Fibroblast of skin of right quadriceps (primary cell): ENCODE data around the gene PIWIL1.

ENCODE experiments used
- DNase-seq: peaks from one replicate; pipeline ENCODE4 v3.0.0-alpha.2; 2013

Gene PIWIL1

DNA sequence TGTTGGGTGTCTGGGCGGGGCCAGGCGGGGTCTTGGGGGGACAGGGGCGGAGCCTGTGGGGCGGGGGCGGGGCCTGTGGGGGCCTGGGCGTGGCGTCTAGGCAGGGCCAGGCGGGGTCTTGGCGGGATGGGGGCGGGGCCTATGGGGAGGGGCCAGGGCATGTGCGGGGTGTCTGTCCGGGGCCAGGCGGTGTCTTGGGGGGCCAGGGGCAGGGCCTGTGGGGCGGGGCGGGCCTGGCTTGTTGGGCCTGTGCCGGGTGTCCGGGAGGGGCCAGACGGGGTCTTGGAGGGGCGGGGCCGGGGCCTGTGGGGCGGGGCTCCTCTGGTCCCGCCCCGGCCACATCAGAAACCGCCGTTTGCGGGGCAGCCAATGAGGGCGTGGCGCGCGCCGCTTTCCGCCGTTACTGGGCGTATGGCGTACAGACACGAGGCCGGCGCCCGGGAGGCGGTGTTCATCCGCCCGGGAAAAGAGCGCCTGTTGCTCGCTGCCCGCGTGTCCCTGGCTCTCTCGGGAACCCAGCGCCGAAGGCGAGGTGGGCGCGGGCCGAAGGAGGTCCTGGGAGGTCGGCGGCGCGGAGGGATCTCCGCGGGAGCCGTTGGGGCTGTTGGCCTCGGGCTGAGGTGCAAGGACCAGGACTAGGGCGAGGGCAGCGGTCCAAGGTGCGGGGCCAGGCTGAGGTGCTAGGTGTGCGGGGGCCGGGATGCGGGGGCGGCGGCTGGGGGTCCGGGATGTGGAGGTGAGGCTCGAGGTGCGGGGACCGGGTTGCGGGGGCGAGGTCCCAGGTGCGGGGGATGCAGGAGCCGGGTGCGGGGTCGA is at the start of gene PIWIL1:
PIWIL1 (plus strand) TSS at position 400 of the 816 bp plus-strand sequence. CDS start 4,705 bp downstream, outside the sequence.
- DNase-seq, result no peak

DNA sequence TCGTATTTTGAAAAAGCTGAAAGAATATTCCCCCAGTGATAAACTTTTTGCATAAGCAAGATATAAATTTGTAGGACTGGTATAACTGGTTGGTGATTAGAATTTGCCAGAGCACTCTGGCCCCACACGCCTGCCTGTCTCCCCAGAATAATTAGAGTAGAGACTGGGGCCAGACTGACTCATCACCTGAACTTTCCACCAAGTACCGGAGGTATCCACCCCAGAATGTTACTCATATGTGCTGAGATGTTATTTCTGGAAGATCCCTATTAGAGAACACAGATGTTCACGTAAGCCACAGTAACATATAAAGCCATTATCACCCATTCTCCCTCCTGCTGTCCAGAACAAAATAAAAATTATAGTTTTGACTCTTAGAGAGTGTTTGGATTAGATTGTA is 49.5 kb upstream of the PIWIL1 start:
- DNase-seq, result peak; percentile 7

DNA sequence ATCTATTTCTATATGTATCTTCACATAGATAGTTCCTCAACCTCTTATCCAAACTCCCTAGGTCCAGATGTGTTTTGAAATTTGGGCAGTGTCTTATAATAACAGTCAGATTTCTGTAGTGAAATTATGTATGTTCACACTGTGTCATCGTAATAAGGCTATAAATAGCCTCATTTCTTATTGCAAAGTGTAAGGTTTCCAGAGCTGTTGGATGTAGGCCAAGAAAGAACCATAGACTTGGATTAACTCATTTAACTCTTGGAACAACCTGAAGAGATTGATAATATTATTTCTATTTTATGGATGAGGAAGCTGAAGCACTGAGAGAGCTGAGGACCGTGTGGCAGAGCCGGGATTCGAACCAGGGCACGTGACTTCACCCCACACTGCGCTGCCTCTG is 49.0 kb upstream of the PIWIL1 start:
- peak; percentile 4 for DNase-seq

DNA sequence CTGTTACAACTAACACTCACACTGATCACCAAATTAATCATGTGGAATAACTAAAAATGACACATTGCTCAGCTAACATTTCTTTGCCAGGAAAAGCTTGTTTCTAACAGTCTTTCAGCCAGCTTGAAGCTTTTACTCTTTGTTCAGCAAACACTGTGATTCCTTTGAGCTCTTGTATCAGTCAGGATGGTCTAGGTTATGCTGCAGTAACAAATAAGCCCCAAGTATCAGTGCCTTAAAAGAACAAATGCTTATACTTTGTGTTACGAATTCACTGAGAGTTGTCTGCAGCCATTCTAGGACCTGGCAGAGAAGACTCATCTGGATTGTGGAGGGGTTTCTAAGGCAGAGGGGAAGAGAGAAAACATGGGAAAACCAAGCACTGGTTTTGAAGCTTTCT is 47.6 kb upstream of the PIWIL1 start:
- DNase-seq, result no peak

DNA sequence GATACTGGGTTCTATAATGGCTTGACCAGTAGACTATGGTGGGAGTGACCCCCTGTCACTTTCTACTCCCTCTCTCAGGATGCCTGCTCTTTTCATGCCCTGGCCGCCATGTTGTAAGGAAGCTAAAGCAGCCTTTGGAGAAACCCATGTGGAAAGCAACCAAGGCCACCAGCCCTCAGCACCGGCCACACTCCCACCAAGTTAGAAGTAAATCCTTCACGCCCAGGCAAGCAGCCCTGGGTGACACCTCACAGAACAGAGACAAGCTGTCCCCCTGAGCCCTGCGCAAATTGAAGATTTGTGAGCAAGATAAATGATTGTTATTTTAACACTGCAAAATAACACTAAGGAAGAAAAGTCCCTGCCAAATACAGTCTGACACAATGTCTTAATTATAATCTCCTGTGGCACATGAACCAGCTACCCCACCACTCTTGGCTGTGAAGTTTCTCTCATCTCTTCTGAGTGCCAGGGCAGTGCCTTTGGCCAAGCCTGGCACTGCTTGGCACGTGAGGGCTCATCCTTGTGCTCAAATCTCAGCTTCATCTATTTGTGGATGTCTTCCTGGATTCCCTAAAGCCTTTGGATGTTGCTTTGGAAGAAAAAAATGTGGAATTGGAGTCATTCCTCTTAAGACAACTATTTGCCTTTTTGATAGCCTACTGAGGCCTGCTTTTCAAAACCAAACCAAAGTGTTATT is 39.2 kb upstream of the PIWIL1 start:
- DNase-seq, result no peak

DNA sequence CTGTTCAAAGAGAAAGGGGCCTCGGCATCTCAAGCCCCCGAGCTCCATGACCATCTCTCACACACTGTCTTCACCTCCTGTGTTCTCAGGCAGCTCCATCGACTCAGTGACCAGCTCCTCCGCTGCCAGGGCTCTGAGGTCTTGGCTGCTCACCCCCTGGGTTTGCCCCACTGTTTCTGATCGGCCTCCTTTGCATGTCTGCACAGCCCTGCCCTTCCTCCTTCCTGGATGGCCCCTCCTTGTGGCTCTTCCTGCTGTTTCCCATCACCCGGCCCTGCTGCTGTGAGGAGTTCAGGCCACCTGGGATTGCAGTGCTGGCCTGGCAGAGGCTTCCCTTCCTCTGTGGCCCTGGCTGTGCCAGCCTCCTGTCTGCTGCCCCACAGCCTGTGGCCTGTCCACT is 38.1 kb upstream of the PIWIL1 start:
- DNase-seq, result no peak

DNA sequence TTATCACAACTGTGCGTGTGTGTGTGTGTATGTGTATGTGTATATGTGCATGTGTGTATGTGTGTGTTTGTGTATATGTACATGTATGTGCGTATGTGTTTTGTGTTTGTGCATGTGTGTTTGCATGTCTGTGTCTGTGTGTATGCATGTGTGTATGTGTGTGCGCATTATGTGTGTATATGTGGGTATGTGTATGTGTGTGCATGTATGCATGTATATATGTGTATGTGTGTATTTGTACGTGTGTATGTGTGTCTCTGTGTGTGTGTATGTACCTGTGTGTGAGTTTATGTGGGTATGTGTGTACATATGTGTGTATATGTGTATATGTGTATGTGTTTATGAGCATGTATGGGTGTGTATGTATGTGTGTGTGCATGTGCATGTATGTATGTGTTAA is 37.6 kb upstream of the PIWIL1 start:
- DNase-seq, result no peak

DNA sequence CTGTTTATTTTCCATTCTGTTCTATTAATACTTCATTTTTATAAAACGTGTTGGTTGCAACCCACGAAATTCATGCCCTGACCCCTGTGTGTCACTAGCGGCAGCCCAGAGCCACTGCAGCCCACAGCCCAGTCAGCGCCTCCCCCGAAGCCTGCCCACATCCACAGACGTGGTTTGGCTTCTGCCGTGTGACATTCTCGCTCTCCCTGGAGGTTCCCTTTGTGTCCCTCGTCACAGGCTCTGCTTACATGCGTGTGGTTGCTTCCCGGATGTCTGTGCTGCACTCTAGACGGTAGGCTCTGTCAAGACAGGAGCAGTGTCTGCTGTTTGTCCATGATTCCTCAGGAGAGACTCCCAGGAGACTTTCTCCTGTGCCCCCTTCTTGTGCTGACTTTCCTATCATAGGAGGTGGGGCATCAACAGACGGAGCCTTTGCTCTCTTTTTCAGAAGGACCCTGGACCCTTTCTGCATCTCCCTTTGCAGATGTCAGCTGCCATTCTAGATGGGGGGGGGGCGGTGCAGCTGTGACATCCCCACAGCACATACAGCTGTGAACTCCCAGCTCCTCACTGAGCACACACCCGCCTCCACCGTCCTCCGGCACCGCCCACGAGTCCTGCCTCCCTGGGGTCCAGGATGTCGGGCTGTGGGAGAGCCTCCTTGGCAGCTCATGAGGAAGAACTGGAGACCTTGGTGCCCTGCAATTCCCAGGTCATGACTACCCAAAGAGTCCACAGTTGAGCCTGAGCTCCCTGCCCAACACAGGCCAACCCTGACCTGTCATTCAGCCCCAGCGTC is 36.8 kb upstream of the PIWIL1 start:
- no peak for DNase-seq

DNA sequence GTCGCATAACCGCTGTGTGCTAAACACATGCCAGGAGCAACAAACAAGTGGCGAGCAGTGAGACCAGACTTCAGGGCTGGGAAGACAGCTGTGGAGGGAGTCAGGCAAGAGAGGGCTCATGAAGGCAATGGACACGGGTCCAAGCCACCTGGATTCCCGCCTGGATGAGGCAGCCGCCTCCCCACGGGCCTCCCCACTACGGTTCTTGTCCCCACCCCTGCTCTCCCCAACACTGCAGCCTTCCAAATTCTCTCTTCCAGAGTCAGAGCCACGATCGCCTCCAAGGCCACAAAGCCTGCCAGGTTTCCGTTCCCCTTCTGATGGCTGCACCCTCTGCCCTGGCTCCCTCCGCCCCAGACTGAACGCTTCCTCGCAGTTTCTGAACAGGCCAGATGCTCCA is 36.1 kb upstream of the PIWIL1 start:
- DNase-seq, result no peak

DNA sequence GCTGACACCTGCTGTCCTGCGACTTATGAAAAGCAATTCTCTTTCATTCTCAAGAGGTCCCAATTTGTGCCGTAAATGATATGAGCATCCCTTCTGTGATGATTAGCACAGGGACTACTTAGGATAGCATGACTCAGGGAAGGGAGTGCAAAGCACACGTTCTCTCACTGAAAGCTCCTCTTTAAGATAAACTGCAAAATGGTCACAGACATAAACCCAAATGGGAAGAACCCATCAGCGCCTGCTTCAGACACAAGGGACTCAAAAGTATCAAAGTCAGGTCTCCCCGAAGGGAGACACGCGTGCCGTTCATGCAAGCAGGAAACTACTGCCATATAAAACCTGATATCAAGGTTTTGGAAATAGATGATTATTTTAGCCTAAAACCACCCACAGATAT is 33.9 kb upstream of the PIWIL1 start:
- DNase-seq, result no peak

DNA sequence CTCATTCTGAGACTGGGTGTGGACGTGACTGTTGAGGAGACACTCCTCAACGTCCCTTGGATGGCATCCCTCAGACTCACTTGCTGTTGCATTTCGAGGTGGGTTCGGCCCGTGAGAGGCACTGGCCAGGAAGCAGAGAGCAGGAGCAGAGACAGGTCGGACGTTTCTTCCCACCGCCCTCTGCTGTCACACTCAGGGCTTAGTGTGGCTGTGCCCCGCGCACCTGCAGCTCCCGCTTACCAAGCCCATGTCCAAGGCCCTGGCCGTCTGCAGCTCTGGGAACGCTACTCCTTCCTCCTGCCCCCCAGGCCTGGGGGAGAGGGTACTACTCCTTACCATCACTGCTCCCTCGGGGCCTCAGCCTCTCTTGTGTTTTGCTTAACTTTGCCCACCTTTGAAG is 29.8 kb upstream of the PIWIL1 start:
- DNase-seq, result no peak

DNA sequence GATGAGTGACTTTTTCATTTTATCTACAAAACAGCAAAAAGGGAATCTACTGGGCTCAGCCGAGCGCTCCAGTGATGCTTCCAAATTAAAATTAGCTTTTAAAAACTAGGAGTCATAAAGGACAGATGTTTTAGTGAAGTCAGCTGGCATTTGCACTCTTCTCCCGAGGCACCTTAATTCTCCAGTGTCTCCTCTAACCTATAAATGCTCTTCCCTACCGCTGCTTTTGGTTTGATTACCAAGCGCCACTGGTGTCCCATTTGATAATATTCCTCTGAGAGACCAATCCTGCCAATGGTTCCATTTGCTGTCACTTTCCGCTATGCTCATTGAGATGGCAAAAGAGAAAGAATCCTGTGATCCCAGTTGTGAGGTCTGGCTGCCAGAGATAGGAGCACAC is 29.3 kb upstream of the PIWIL1 start:
- DNase-seq, result no peak

DNA sequence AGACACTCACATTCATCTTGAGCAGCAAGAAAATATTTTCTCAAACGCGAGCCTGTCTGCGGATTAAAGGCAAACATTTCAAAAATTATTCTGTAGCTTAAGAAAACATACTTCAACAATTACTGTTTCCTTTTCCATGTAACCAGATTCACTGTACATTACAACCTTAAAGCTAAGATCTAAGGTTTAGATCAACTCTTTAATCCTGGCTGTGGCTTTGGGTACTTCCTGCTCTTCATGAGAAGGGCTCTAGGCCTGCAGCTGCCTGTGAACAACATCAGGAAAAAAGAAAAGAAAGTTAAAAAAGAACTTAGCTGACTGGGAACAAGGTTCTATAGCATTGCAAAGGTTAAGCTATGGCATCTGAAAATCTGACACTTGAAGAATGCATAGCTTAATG is 21.4 kb upstream of the PIWIL1 start:
- no peak for DNase-seq

DNA sequence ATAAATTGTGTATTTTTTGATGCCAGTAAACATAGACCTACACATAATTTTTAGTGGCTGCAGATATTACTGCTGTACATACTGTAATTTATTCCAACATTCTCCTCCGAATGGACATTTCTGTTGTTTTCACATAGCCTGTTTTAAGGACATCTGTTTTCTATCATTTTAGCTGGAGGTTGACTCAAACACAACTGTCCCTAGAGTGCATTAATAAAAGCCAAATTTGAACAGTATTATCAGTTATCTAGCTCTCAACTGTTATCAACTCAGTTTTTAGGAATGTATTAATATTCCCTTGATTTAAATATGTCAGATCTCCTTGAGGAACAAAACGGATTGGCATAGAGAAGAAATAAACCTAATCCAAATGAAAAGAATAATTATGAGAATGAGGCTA is 17.2 kb upstream of the PIWIL1 start:
- no peak for DNase-seq

DNA sequence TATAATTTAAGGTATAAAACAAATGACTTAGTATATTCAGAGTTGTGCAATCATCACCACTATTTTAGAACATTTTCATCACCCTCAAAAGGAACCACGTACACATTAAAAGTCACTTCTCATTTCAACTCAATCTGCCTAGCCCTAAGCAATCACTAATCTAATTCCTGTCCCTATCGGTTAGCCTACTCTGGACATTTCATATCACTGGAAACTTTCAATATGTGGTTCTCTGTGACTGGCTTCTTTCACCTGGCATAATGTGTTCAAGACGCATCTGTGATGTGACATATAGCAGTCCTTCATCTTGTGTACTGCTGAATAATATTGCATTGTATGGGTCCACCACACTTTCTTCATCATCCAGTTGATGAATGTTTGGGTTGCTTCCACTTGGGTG is 15.4 kb upstream of the PIWIL1 start:
- no peak for DNase-seq

DNA sequence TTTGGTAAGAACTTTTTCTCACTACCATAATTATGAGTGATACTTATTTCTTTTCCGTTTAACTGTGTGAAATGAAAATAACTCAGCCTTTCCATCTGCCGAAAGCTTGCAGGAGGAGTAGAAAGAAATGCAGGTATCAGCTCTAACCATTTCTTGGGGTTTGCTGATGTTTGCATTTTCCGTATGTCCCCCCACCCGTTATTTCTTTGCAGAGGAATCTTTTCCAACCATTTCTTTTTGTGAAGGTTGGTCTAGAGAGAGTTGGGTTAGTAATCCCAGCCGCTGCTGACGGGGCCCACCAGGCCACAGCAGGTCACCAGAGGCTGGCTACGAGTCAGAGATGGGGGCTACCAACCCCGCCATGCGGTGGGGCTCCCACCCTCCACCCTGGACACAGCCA is 7.0 kb upstream of the PIWIL1 start:
- DNase-seq, result no peak

DNA sequence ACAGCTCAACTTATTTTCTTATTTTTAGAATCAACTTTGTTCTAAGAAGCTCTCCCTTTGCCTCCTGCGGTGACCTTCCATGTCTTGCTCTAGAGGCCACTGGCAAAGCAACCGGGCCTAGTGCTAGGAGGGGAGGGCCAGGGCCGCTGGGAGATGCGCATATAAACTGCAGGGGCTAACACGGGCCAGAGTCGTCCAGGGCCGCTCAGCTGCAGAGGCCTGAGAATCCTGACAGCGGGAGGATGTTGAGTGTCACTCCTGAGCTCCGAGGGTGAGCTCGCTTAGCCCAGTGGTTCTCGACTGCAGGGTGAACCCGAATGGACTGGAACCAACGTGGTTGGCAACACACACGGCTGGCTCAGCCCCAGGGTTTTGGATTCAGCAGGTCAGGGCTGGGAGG is 6.5 kb upstream of the PIWIL1 start:
- no peak for DNase-seq

DNA sequence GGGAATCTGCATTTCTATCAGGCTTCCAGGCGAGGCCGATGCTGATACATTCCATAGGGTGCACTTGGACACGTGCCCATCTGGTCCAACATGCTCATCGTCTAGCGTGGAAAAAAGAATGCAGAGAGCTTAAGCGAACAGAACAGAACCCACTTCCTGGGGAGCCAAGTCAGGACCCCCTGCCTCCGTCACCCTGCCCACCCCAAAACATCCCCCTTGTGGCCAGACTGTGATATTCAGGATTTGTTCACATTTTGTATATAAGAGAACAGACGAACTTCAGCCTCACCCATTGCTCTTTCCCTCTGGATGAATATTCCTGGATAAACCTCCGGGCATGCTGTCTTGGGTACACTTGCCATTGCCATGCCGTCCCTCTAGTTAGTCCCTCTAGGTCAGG is 4.3 kb upstream of the PIWIL1 start:
- DNase-seq, result no peak

DNA sequence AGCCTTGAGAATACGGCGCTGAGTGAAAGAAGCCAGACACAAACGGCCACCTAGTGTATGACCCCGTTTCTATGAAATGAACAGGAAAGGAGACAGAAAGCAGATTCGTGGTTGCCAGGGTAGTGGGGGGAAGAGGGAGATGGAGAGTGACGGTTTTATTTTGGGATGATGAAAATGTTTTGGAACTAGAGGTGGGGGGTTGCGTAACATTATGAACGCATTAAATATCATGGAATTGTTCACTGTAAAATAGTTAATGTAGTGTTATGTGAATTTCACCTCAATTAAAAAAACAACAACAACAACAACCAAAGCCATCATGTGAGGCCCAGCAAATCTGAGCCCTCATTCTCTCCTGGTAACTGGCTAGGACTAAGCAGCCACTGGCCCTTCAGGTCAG is 3.3 kb upstream of the PIWIL1 start:
- no peak for DNase-seq

DNA sequence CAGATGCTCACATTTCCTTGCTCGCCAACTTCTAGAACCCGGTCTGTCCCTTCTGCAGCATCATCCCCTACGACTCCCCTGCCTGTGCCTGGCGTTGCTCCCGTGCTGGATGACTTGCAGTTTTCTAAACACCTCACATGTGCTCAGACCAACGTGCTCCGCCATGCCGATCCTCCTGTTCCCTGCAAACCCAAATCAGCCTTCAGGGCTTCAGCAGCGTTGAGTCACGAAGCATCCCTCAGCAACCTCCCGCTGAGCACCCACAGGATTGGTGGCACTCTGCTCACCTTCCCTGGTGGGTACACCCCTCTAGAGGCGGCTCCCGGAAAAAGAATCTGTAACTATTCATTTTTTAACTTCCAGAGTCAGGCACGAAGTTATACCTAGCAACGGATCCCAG is 2.8 kb upstream of the PIWIL1 start:
- DNase-seq, result no peak

DNA sequence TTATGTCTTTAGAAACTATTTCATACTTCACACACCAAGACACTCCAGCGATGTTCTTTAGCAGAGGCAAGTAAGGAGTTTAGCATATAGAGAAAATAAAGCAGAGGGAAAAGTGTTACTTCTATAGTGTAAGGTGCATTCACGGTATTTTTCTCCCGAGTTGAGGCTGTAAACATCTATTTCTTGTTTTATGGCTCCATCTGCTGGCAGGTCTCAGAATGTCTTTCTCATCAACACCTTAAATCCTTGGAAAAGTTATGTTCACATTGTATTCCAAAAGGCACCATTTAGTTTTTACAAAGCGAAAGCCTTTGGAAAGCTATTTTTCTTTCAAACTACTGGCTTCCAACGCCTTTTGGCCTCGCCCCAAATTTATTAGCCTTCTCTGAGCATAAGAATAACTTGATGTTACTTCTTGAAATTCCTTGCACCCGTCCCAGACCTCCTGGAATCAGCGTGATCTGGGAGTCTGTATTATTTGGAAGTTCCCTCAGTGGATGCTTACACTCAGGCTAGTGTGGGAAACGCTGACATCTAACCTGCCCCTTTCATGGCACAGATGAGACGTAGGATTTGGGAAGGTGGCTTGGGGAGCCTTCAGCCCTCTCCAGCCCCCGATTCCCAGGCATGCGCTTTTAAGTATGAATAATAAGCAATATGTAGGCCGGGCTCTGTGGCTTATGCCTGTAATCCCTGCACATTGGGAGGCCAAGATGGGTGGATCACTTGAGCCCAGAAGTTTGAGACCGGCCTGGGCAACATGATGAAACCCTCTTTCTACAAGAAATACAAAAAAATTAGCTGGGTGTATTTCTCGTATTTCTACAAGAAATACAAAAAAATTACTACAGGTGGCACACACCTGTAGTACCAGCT is 1.9 kb upstream of the PIWIL1 start:
- peak; percentile 45 for DNase-seq

DNA sequence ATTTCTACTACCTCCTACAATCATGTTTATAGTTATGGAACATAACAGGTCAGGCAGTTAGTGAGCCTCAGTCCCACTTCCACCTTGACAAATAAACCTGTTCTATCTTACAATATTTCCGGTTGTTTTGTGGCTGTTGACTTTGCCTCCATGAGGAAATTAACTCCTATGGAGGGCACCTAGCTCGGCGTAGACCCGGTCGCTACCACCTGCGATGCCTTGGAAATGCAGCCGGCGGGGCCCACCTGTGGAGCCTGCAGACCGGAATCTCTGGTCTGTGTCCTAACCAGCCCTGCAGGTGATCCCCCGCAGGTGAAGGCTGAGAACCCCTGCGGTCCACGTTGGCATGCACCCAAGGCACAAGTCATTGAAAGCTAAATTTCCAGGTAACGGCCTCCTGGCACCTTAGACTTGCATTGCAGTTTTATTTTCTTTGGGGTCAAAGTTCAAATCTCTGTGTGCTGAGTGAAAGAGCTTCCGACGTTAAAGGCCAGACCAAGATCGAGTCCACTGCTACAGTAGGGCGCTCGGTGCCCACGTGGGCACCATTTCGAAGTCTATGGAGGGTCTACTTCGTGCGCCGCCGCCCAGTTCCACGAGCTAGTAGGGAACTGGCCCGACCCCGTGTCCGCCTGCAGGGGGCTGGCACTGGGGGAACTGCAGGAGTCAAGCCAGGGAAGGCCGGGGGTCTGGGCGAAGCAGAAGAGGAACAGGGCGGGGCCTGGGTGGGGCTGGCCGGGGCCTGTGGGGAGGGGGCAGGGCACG is 782 bp upstream of the PIWIL1 start:
- no peak for DNase-seq
